Stimulated activated CD4-positive, alpha-beta T cell treated with anti-CD3 and anti-CD28 coated beads, Interleukin-15, amount 100 ng/mL, for 24 hours (primary cell): ENCODE data around the gene USF2.
A peak's percentile ranks its signal among the peaks of the same experiment; 100 is the strongest.

Experiments used
- DNase-seq: peaks from one replicate; pipeline ENCODE4 v3.0.0-alpha.2; 2020

Gene USF2

DNA sequence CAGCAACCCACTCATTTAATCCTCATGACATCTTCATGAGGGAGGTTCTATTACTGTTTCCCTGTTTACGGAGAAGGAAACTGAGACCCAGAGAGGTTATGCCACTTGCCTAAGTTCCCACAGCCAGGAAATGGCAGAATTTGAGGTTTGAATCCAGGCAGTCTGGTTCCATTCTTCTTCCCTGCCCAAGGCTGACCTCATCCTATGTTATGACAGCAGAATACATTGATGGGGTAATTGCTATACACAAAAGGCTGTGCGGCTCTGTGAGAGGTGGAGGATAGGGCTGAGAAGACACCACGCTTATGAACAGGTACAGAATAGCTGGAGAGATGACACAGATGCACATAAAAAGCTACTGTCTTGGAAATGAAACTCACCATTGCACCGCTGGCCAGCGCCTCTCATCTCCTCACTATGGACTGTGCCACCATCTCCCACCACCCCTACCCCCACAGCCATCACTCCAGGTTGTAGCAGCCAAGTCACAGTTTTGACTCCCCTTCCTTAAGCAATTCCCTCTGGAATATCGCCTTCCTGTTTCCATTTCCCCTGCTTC lies 34.7 kb downstream of the USF2 start:
- no peak for DNase-seq

DNA sequence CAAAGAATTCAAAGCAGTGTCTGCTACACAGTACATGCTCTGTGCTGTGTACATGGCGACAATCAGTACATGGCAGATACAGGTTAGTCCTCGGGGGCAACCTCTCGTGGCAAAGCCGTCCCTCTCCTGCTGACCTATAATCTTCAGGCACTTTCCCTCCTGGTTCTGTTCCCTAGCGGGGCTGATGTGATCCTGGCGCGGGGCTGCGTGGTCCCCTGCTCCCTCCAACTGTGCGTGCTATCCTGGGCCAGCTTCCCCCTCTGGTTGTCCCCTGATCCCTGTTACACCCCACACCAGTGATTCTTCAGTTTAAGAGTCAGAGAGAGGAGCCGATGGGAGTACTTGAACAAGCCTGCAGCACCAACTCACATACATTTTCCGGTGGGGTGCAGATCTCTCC lies 35.3 kb downstream of the USF2 start:
- no peak for DNase-seq

DNA sequence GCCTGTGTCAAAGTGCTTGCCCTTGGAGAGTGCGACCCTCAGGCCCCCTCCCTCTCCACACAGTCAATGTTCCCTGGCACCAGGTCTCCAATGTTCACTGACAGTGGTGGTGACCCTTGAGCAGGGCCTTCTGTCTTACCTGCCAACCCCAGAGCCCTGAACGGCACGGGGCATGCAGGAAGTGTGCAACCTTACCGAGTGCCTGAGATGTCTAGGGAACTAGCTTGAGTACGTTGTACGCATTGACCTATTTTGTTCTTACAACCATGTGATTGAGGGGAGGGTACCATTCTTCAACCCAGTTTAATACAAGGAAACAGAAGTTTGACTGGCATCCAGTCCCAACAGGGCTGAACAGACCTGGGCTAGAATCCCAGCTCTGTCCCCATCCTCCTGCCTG lies 36.4 kb downstream of the USF2 start:
- DNase-seq, result no peak

DNA sequence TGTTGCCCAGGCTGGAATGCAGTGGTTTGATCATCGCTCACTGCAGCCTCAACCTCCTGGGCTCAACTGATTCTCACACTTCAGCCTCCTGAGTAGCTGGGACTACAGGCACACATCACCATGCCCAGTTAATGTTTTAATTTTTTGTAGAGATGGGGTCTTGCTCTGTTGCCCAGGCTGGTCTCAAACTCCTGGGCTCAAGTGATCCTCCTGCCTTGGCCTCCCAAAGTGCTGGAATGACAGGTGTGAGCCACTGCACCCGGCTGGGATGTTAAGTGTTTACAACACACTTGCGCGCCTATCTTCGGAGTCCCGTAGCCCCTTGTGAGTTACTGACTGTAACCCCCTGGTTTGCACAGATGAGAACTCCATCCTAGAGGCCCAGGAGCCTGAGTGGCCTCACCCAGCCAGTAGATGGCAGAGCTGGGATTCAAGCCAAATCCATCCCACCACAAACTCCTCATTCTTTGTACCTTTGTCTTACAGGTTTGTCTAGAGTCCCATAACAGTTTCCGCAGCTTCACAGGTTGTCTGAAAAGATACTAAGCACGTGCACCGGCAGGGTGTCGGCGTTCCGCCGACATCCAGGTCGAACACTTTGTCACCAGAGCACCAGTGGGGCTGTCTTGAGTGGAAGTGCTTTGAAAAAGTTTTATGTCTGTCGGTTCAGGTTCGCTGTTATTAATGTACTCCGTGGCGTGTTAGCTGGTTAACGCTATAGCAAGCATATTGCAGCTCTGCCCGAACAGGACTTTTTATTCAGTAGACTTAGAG lies 37.9 kb downstream of the USF2 start:
- DNase-seq, result peak; percentile 20

DNA sequence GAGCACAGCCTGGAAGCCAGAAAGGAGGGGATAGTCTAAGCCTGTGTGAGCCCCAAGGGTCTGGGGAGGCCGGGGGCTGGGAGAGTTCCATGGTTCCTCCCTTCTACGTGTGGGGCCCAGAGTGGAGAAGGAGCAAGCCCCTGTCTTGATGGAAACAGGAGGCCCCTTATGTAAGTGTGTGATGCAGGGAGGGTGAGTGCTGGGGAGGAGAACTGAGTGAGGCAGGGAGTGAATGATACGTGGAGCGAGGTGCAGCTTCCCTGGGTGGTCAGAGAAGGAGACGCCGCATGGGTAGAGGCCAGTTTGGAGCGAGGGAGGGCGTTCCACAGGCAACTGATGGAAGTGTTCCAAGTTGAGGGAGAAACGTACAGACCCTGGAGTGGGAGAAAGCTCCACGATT lies 39.2 kb downstream of the USF2 start:
- no peak for DNase-seq

DNA sequence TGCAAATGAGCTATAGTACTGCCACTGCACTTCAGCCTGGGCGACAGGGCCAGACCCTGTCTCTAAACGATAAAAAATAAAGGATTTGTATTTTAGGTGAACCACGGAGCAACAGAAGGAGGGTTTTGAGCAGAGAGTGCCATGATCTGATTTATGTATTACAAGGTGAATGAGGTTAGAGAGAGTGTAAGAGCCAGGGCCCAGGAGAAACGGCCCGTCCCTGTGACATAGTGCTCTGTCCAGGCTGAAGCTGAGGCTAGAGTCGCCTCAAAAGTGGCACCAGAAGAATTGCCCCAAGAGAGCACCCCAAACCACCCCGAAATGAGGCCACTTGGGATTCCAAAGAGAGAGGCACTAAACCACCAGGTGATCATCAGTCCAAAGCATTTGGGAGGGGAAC lies 40.1 kb downstream of the USF2 start:
- no peak for DNase-seq

DNA sequence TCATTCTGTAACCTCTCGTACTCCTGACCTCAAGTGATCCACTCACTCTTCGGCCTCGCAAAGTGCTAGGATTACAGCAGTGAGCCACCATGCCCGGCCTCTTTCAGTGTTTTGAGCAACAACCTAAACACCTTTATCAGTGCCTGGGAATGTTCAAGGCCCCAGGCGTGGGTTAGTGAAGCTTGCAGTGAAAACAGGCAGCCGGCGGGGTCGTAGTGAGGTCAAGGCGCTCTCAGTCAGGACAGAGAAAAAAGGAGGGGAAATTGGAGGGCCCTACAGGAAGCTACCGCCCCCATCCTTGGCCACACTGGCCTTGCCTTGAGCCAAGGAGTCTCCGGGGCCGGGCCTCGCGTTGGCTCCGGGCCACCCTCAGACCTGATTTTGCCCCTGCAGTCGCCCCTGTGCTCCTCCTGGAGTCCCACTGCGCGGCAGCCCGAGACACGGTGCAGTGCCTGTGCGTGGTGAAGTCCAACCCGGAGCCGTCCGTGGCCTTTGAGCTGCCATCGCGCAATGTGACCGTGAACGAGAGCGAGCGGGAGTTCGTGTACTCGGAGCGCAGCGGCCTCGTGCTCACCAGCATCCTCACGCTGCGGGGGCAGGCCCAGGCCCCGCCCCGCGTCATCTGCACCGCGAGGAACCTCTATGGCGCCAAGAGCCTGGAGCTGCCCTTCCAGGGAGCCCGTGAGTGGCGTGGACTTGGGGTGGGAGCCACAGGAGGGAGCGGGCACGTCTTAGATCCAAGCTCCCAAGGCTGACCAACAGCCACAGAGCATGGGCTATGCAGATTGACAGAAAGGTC lies 40.9 kb downstream of the USF2 start:
- DNase-seq, result no peak

DNA sequence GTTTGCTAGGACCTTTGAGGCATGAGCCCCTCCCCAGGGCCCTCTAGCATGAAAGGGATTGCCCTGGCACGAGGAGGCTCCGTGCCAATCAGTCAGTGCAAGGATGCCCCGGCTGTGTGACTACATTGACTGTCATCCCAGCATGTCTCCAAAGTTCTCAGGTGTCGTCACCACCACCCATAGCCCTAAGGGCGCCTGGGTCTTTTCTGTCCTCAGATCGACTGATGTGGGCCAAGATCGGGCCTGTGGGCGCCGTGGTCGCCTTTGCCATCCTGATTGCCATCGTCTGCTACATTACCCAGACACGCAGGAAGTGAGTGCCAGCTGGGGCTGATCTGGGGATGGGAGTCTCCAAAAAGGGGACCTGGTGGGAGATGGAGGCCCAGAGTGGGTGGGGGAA lies 41.6 kb downstream of the USF2 start:
- DNase-seq, result no peak

DNA sequence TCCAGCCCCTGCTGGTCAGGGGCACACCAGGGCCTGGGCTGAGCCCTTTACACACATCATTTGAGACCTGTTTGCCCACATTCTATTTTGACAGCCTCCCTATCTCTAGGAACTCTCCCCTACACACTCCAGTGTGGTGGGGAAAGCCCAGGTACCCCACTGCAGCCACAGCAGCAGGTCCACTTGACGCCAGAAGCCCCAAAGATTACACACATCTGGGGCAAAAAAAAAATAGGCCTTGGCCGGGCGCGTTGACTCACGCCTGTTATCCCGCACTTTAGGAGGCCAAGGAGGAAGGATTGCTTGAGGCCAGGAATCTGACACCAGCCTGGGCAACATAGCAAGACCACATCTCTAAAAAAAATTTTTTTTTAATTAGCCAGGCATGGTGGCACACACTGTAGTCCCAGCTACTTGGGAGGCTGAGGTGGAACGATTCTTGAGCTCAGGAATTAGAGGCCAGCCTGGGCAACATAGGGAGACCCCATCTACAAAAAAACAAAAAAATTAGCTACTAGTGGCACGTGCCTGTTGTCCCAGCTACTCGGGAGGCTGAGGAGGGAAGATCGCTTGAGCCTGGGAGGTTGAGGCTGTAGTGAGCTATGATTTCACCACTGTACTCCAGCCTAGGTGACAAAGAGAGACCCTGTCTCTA lies 42.2 kb downstream of the USF2 start:
- DNase-seq, result no peak

DNA sequence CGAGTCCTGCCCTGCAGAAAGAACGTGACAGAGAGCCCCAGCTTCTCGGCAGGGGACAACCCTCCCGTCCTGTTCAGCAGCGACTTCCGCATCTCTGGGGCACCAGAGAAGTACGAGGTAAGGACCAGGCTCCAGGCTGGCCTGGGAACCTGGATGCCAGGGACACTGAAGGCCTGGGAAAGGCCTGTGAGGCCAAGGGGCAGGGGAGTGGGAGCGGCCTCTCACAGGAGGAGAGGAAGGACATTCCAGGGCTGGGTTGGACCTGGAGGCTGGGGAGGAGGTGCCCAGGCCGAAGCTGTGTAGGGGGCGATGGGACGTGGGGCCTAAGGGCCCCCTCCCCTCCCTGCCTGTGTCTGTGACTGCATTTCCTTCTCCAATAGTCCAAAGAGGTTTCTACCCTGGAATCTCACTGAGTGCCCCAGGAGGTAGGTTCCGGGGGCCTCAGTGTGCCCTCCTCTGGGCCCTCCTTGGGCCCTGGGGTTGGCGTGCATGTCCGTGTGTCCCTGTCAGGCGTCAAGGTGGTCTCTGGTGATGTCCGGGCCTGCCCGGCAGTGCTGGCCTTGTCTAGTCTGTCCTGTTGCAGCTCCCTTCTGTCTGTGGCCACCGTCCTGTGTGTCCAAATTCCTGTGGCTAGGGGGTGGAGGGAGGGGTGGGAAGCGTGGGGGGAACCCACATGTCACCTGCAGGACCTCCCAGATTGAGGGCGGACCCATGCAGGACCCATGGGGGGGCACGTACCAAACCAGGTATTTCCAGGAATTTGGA lies 43.3 kb downstream of the USF2 start:
- no peak for DNase-seq

DNA sequence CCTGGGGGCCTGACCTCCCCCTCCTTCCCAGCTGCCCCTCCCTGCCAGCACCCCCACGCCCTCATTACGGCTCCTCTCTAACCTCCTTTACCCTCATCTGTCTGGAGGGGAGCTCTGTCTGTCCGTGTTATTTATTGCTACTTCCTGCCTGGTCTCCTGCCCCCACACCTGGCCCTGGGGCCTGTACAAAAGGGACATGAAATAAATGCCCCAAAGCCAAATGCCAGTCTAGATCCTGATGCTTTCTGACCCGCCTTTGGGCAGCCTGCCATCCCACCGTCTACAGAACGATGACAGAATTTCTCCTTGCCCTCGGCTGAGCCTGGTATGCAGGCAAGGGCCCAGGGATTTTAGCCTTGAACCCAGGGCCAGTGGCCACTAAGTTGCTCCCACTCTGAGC lies 44.8 kb downstream of the USF2 start:
- no peak for DNase-seq

DNA sequence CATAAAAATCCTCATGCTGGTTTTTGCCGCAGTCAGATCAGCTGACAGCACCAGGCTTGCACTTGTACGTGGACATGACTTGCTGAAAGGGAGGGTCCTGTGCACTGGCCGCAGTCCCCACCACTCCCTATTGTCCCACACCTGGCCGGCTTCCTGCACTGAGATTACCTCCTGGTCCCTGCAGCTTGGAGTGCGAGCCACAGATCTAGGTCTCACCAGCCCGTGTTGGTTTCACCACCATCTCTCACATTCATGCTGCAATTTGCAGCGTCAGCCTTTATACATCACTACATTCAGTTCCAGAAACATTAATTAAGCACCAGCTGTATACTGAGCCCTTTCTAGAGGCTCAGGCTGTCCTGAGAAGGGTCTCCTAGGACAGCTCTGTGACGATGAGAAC lies 45.3 kb downstream of the USF2 start:
- DNase-seq, result no peak

DNA sequence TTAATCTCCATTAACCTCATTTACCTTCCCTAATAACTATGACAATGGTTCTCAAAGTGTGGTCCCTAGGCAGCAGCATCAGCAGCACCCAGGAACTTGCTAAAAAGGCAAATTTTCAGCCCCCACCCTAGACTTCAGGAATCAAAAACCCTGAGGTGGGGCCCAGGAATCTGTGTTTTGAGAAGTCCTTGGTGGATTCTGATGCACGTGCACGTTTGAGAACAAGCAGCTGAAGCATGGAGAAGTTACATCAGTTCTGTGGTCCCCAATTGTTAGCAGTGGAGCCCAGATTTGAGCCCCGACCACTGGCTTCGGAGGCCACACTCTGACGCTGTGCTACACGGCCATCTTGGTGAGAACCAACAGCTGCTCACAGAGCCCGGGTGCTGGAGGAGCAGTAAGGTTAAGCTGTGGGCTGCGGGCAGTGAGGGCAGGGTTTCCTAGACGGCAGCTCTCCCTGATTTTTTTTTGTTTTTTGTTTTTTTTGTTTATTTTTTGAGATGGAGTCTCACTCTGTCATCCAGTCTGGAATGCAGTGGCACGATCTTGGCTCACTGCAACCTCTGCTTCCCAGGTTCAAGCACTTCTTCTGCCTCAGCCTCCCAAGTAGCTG lies 46.2 kb downstream of the USF2 start:
- DNase-seq, result no peak

DNA sequence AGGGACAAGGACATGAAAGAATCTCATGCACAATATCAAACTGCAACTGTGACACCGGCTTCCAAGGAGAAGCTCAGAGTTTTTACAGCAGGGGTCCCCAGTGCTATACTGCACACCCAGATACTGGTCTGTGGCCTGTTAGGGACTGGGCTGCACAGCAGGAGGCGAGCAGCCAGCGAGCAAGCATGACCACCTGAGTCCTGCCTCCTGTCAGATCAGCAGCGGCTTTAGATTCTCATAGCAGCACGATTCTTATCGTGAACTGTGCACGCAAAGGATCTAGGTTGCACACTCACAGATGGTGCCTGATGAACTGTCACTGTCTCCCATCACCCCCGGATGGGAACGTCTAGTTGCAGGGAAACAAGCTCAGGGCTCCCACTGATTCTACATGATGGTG lies 47.1 kb downstream of the USF2 start:
- no peak for DNase-seq

DNA sequence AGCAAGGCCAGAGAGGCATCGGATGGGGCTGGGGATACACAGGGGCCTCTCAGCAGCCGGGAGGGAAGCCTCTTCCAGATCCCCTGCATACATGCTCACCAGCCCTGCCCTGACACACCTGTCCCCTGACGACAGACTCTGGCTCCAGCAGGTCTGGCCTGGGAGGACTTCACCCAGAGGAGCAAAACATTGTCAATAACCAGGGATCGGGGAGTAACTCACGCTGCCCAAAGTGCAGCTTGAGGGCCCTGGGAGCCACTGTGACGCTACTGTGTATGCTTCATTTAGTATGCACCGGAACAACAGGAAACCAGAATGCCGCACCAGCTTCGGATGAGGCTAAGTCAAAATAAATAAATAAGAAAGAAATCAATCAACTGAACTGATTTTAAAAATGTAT lies 47.8 kb downstream of the USF2 start:
- no peak for DNase-seq

DNA sequence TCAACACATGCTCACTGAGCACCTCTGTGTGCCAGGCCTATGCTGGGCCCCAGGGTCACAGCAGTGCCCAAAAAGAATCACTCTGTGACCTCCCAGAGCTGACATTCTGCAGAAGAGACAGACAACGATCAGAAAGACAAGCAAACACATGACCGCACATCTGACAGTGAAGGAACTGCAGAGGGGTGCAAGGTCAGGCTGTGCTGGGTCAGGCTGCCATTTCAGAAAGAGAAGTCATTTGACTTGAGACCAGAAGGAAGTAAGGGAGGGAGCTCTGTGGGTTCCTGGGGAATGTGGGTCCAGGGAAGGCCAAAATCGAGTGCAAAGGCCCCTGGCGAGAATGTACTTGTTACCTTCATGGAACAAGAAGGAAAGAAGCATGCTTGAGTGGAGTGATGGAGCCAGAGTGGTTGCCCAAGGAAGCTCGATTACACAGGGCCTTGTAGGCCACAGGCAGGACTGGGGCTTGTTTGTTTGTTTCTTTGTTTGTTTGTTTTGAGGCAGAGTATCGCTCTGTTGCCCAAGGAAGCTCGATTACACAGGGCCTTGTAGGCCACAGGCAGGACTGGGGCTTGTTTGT lies 48.8 kb downstream of the USF2 start:
- no peak for DNase-seq

DNA sequence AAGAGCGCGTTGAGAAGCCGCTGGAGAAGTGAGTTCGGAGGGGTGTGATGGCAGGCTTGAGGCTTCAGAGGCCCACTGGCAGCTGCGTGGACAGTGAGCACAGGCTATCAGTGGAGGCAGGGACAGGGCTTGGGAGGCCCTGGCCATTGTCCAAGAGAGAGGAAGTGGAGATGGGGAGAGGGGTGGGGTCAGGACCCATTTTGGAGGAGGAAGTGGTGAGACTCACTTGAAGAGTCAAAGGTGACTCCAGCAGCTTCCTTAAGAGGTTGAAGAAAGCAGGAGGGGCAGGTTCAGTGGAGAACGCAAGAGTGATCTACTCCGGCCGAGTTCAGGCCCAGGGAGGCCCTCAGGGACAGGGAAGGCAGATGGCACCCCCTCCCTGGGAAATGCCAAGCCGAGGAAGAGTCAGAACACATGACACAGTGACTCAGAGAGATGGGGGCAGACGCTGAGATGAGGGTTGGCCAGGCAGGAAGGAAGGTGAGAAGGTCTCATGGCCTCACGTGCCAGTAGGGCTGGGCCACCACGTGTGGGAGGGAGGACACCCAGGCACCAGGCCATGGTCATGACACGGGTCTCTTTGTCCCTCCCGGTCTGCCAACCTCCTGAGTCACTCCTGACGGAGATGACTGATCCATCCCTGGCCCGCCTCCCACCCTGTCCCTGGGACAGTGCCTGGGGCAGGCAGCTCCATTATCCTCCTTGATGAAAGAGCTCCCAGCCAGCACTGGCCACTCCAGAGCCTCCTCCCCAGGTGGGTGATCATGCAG lies 50.1 kb downstream of the USF2 start:
- peak; percentile 18 for DNase-seq

DNA sequence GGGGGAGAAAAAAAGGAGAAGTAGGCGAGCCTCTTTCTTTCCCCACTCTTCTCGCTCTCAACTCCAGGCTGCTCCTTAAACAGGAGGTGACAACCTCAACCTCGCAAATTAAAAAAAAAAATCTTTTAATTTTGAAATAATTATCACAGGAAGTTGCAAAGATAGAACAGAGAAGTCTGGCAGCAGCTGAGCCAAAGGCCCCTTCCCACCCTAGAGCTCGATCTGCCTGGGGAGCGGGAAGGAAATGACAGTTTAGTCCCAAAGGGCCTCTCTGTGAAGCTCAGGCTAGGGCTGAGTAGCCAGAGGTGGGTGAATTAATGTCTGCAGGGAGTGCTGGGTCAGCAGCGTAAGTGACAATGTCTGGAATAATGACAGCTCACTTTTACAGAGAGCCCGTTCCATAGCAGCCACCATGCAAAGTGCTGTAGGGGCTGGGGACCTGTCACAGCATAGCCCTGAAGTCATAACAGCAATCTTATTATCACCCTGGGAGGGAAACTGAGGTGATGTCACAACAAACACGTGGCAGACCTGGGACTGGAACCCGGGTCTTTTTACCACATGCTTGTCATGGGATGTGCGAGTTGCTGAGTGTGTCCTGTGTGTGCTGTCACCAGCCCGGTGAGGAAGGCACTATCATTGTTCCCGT lies 51.4 kb downstream of the USF2 start:
- no peak for DNase-seq

DNA sequence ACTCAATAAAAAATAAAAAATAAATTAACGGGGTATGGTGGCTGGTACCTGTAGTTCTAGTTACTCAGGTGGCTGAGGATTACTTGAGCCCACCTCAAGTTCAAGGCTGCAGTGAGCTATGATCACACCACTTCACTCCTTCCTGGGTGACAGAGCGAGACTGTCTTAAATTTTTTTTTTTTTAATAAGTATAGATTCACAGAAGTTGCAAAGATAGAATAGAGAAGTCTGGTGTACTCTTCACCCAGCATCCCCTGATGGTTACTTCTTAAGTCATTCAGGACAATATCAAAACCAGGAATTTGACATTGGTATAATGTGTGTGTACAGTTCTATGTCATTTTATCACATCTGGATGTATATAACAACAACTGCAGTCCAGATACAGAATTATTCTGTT lies 52.5 kb downstream of the USF2 start:
- DNase-seq, result no peak

DNA sequence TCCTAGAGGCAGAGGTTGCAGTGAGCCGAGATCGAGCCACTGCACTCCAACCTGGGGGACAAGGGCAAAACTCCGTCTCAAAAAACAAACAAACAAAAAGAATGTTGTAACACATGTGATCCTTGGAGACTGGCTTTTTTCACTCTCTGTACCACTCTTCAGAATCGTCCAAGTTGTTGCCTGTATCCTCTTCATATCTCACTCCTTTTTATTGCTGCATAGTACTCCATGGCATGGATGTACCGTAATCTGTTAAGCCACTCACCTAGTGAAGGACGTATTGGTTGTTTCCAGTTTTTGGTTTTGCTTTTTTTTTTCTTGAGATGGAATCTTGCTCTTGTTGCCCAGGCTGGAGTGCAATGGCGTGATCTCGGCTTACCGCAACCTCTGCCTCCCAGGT lies 53.3 kb downstream of the USF2 start:
- no peak for DNase-seq

DNA sequence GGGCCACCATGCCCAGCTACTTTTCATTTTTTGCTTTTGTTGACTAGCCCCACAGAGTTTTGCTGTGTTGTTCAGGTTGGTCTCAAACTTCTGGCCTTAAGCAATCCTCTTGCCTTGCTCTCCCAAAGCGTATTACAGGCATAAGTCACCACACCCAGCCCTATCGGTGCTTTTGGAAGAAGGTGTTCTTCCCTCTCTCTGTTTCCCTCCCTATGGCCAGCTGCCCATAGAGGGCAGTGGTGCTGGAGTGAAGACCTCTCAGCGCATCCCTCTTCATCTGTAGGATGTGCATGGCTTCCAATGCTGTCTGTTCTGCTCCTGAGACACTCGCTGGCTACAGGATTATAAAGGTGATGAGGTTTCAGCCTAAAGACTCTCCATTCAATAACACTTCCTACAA lies 58.9 kb downstream of the USF2 start:
- DNase-seq, result no peak
